GM19099 (cell line): Measurements from ENCODE around the gene TFRC.

Source experiments
- POLR2A ChIP-seq: IDR thresholded peaks from 3 replicates; pipeline ENCODE4 v1.6.1; 2011; ENCODE audit warnings: low read depth; ENCODE audit not compliant: insufficient read length; ENCODE audit errors: extremely low read depth

TFRC gene

DNA sequence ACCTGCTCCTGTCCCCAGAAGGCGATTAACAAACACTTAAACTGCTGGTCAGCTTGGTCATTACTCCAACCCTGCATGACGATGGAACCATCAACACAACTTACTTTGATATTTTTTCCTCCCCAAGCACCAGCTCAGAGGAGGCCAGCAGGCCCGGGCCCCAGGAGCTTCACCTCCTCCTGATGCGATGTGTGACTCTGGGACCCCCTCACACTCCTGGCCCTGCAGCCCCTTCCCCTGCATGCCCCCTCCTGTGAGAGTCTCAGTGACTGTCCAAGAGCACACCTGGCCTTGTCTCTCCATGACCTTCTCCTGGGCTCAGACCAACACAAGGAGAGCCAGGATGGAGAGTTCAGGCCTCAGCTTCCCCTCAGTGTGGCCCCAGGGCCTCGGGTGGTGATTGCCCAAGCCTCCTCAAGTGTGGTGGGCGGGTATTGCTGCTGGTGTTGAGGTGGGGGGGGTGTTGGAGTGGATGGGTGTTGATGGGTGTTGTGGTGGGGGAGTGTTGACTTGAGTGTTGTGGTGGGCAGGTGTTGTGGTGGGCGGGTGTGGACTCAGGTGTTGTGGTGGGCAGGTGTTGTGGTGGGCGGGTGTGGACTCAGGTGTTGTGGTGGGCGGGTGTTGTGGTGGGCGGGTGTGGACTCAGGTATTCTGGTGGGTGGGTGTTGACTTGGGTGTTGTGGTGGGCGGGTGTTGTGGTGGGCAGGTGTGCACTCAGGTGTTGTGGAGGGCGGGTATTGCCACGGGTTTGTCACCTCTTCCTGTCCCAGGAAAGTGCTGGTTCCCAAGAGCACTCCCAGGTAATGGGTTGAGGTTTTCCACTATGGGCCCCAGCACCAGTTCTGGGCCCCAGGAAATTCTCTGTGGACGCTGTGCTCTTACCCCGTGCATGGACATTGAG, 68.1 kb downstream of the TFRC start:
- TF ChIP-seq POLR2A = no peak

DNA sequence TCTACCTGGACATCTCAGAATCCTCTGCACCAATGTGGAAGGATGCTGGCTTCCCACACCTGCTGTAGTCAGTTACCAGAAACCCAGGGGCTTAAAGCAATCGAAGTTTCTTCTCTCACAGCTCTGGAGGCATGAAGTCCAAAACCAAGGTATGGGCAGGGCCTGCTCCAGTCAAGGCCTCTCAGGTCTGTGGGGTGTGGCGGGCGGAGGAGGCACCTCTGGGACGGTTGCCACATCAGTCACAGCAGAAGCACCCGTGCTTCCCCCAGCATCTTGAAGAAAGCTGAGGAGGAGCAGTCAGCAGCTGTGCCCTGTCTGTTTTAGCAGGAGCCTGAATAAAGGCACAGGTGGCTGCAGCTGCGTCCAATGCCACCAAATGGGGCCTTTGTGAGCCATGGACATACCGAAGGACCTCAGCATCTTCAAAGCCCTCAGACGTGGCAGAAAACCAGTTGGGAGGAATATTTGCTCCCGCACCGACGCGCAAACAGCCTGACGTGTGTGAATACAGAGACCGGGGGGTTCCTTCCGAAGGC, 68.9 kb downstream of the TFRC start:
- no peak for TF ChIP-seq POLR2A

DNA sequence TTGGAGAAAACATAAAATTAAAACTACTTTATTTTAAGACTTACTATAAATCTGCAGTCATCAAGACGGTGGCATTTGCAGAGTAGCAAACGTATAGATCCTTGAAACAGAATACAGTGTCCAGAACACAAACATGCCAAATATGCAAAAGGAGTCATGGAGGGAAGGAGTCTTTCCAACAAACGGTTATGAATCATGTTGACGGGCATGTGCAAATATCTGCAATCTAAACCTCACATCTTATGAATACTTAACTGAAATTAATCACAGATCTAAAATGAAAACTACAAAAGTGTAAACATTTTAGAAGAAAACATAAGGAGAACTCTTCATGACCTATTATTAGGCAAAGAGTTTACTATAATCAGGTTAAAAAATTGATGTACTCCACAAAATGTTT, 69.4 kb downstream of the TFRC start:
- no peak for TF ChIP-seq POLR2A

DNA sequence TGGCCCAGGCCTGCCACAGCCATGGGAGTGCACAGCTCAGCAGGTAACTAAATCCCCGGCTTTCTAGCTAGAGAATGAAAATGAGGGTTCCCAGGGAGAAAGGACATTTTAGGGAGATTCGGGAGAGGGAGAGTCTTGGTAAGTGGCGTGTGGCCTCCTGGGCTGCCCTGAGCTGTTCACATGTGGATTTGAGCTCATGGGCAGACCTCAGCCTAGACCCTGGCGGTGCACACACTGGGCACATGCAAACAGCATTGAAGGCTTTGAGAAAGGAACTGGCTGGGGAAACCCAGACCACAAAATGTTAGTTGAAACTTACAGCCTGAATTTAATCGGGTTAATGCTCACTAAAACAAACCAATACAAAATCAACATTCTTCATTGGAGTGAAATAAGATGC, 72.4 kb downstream of the TFRC start:
- TF ChIP-seq POLR2A = no peak

DNA sequence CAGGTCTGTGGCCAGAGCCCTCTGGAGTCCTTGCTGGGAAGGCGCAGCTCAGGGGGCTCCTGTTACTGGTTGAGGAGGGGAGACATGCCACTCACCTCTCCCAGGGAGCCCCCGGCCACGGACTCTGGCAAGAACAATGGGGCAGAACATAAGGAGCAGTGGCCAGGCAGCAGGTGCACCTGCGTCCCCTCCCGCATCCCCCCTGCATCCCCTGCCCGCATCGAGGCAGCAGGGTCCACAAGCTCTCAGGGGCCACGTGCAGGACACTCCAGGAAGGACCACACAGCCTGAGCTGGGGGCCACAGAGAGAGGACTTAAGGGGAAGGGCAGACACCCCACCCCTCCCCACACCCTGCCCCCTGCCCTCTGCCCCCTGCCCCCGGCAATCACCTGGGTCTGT, 73.0 kb downstream of the TFRC start:
- no peak for TF ChIP-seq POLR2A

DNA sequence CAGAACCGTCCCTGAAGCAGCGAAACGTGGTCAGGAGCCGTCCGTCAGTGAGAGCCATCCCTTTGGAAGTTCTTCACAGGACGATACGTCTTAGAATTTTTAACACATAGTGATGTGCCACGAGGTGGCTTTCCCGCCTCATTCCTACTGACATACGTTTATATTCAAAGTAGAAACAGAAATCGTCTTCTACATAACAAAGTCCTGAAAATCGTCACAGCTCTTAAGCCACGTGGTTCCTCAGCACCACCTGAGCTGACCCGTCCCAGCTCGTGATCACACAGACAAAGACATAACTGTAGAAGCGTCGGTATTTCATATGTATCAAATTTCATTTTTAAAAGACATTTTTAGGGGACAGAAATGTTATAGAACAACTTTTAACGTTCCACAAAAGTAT, 73.5 kb downstream of the TFRC start:
- no peak for TF ChIP-seq POLR2A

DNA sequence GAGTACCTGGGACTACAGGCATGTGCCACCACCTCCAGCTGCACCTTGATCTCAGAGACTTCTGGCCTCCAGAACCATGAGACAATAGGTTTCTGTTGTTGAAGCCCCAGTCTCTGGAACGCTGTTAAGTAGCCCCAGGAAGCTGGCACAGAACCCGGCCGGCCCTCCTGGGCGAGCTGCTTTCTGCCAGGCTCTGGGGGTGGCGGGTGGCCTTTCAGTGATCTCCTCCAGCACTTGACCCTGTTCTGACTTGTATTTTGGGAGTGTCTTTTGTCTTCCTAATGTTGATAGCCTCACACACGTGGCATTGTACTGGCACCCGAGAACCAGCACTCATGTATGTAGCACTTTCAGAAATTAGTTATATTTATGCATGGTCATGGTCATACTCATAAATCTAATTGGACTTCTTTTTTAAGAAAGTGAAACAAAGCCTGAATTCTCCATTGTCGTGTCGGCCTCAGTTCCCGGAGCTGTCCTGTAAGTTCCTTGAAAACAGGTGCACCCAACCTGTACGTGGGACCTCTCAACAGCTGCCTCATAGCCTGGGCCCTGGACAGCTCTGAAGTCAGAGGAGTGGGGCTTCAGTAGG, 74.0 kb downstream of the TFRC start:
- TF ChIP-seq POLR2A = no peak

DNA sequence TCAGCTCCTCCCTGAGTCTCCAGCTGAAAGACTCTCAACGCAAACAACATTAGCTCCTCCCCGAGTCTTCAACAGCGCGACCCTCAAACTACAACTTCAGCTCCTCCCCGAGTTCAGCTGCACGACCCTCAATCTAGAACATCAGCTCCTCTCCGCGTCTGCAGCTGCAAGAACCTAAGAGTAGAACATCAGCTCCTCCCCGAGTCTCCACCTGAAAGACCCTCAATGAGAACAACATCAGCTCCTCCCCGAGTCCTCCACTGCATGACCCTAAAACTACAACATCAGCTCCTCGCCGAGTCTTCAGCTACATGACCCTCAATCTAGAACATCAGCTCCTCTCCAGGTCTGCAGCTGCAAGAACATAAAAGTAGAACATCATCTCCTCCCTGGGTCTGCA, 78.3 kb downstream of the TFRC start:
- TF ChIP-seq POLR2A = no peak

DNA sequence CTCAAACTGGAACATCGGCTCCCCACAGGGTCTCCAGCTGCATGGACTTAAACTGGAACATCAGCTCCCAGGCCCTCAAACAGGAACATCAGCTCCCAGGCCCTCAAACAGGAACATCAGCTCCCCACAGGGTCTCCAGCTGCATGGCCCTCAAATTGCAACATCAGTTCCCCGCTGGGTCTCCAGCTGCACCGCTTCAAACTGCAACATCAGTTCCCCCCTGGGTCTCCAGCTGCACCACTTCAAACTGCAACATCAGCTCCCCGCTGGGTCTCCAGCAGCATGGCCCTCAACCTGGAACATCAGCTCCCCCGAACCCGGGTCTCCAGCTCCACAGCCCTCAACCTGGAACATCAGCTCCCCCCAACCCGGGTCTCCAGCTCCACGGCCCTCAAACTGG, 82.0 kb downstream of the TFRC start:
- no peak for TF ChIP-seq POLR2A
